Body of pancreas (tissue), 4 donors: ENCODE results near the gene G6PC3. TPM values are rescaled to one million over a fixed set of nuclear protein-coding genes. Genes with fewer than 3 reads are reported as not detected.

ENCODE experiments used
- ATAC-seq: fragments of 150-250 bp; one replicate; pipeline ENCODE4 v1.9.1; 2016
- DNase-seq, 4 donors: peaks; one replicate each; pipeline ENCODE4 v3.0.0-alpha.2; 2019
- H3K27ac ChIP-seq, 4 donors: fragments of 200-600 bp; sonication (generic); 1 replicate in 3 of 4; 2 replicates in 1 of 4; pipeline versions ENCODE4 v1.5.1 to v1.6.1; 2016 to 2019; ENCODE audit warnings: mild to moderate bottlenecking in 1 of 4, mixed read lengths in 1 of 4, moderate library complexity in 1 of 4
- H3K27me3 ChIP-seq, 2 donors: fragments of 200-600 bp; sonication (generic); one replicate each; pipeline ENCODE4 v1.6.0; 2016; ENCODE audit warnings: mild to moderate bottlenecking in 1 of 2
- H3K36me3 ChIP-seq, 2 donors: fragments of 200-600 bp; sonication (generic); replicated peaks in 1 of 2; 2 replicates each; pipeline ENCODE4 v1.5.1; 2016; ENCODE audit warnings: low read depth in 2 of 2; ENCODE audit not compliant: insufficient read depth in 1 of 2
- H3K4me1 ChIP-seq: fragments of 200-600 bp; sonication (generic); one replicate; pipeline ENCODE4 v1.6.0; 2016
- H3K4me3 ChIP-seq, 2 donors: fragments of 200-600 bp; sonication (generic); 1 replicate in 1 of 2; 2 replicates in 1 of 2; pipeline ENCODE4 v1.5.1; 2016 to 2019
- H3K9me3 ChIP-seq, 3 donors: fragments of 200-600 bp; sonication (generic); 1 replicate in 2 of 3; 2 replicates in 1 of 3; pipeline ENCODE4 v1.5.1; 2016
- POLR2A ChIP-seq, 3 donors: fragments of 450-650 bp; IDR thresholded peaks; one replicate each; pipeline ENCODE4 v1.6.1; 2016; ENCODE audit warnings: antibody characterized with exemption in 3 of 3, mild to moderate bottlenecking in 2 of 3
- WGBS, 2 donors: methylation state at CpG; one replicate each; pipeline ENCODE4 v1.1.5; 2017; 5-methylcytosine and 5-hydroxymethylcytosine counted together
- intact Hi-C: fragments of 100-400 bp; cut with DNase I; formaldehyde crosslinking; loops from one replicate; pipeline ENCODE4 v1.15.1; 2023
- total RNA-seq, 2 donors: library from RNA; depleted of rRNA; stranded (reverse); fragments of >200 nt; gene quantifications; one replicate each; pipeline ENCODE4 v1.1.0, GENCODE V29; 2016
- TF ChIP-seq, protein P1 (sequence below), 7 experiments: fragments of 450-650 bp in 4 of 7; fragments of 200-600 bp in 3 of 7; sonication (generic) in 3 of 7; IDR thresholded peaks; one replicate each; pipeline ENCODE4 v1.5.1; 2016 to 2019; ENCODE audit warnings: antibody characterized with exemption in 7 of 7

The G6PC3 gene
- total RNA-seq, 2 donors from 2014 or later, result 11.9 to 12.9 TPM

- peaks cover 5% of the 10 kb centered on the region for H3K4me1 ChIP-seq
- ATAC-seq (no peak), DNase-seq (no peak)
- no peak overlapping the region for H3K4me3 ChIP-seq
- WGBS, 2 donors, result 88 to 90% methylated on average over 14 to 16 of the region's 16 CpGs
- intact Hi-C loops, result no loop called here
- no peaks in the 10 kb centered on the region for H3K36me3 ChIP-seq
- no peak overlapping the region for H3K27ac ChIP-seq
- no peaks in the 10 kb centered on the region for H3K27me3 ChIP-seq
- no peak for TF ChIP-seq POLR2A (IDR thresholded peaks at IDR 0.05)
- TF ChIP-seq, protein P1, sequence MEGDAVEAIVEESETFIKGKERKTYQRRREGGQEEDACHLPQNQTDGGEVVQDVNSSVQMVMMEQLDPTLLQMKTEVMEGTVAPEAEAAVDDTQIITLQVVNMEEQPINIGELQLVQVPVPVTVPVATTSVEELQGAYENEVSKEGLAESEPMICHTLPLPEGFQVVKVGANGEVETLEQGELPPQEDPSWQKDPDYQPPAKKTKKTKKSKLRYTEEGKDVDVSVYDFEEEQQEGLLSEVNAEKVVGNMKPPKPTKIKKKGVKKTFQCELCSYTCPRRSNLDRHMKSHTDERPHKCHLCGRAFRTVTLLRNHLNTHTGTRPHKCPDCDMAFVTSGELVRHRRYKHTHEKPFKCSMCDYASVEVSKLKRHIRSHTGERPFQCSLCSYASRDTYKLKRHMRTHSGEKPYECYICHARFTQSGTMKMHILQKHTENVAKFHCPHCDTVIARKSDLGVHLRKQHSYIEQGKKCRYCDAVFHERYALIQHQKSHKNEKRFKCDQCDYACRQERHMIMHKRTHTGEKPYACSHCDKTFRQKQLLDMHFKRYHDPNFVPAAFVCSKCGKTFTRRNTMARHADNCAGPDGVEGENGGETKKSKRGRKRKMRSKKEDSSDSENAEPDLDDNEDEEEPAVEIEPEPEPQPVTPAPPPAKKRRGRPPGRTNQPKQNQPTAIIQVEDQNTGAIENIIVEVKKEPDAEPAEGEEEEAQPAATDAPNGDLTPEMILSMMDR (IDR thresholded peaks at IDR 0.05), result no peak
- H3K9me3 ChIP-seq, result no peaks in the 10 kb centered on the region
Observed at GRCh38 chr17:44102849-44103622, 32.5 kb downstream of the G6PC3 start.

- TF ChIP-seq, protein P1 (IDR thresholded peaks at IDR 0.05), result no peak
Observed at GRCh38 chr17:44105483-44105882, 34.9 kb downstream of the G6PC3 start.

DNA sequence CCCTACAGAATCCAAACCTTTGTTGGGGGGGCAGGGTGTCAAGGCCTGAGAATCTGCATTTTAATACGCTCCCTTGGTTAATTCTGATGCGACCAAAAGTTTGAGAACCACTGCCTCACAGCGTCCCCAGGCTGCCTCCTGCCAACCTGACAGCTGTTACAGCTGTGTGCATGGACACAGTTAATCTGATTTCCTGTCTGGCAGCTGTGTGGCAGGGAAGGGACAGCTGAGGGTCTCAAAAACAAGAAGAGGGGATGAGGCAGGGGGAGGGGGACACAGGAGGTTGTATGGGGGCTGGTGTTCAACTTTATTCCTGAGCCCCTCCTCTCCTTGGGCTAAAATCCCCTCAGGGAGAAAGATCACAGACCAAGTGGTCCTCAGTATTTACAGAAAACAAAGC lies 35.4 kb downstream of the G6PC3 start:
- peaks cover 32% of the 10 kb centered on the region for H3K4me1 ChIP-seq

More at GRCh38 chr17:44105483-44105882, 34.9 kb downstream of the G6PC3 start:
- DNase-seq, result no peak
- Histone ChIP-seq H3K36me3 (no peaks in the 10 kb centered on the region), H3K27me3 (no peaks in the 10 kb centered on the region), H3K4me3 (no peak overlapping the region), H3K27ac (no peak overlapping the region), H3K9me3 (no peaks in the 10 kb centered on the region), H3K4me1 (peaks cover 27% of the 10 kb centered on the region)
- intact Hi-C loops, result no loop called here
- WGBS, 2 donors, result 78% methylated on average over 3 of the region's 3 CpGs; no CpG with 5 or more reads in 1 of the 2 donors
- ATAC-seq, result no peak

GRCh38 chr17:44106801-44107200 lies 36.3 kb downstream of the G6PC3 start:
- TF ChIP-seq, protein P1 (IDR thresholded peaks at IDR 0.05), result no peak
- TF ChIP-seq POLR2A (IDR thresholded peaks at IDR 0.05), result no peak
- WGBS, 2 donors, result 81 to 91% methylated on average over 4 of the region's 4 CpGs
- H3K4me1 ChIP-seq, result peaks cover 41% of the 10 kb centered on the region

More for the DNA sequence above, 35.4 kb downstream of the G6PC3 start:
- Histone ChIP-seq H3K4me3 (no peak overlapping the region), H3K9me3 (no peaks in the 10 kb centered on the region), H3K27ac (no peak overlapping the region), H3K36me3 (no peaks in the 10 kb centered on the region), H3K27me3 (no peaks in the 10 kb centered on the region)
- no peak for TF ChIP-seq POLR2A (IDR thresholded peaks at IDR 0.05)
- TF ChIP-seq, protein P1 (IDR thresholded peaks at IDR 0.05), result no peak
- intact Hi-C loops, result no loop called here
- 53 to 59% methylated on average over 3 of the region's 3 CpGs for WGBS, 2 donors
- DNase-seq, result no peak
- ATAC-seq, result no peak

More at GRCh38 chr17:44106801-44107200, 36.3 kb downstream of the G6PC3 start:
- H3K9me3 ChIP-seq, result no peaks in the 10 kb centered on the region
- H3K36me3 ChIP-seq, result no peaks in the 10 kb centered on the region
- no peak overlapping the region for H3K4me3 ChIP-seq
- H3K27ac ChIP-seq, result no peak overlapping the region
- H3K27me3 ChIP-seq, result no peaks in the 10 kb centered on the region
- ATAC-seq (no peak), DNase-seq (no peak)
- intact Hi-C loops, result no loop called here
